ENCODE data around the gene FJX1.

Gene FJX1

DNA sequence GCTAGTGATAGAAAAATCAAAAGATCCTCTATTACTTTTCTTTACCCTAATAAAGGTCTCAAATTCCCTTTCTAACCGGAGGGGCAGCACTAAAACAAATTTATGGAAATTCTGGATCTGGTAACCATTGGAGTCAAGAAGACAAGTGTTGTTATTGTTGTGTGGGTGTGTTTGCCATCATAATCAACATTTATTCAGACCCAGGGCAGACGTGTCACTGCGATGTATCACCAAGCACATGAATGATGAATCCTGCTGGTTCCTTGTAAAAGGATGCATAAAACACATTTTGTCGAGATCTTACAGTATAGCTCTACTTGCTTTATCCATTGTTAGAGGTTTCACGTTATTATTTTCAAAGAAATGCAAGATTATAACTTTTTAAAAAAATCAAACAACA lies 12.1 kb upstream of the FJX1 start:
- DNase-seq (ENCODE audit: low read depth) = no peak

GRCh38 chr11:35608502-35608901 lies 9.8 kb upstream of the FJX1 start:
- no peak for DNase-seq (ENCODE audit: low read depth)

GRCh38 chr11:35609656-35610055 lies 8.6 kb upstream of the FJX1 start:
- DNase-seq (ENCODE audit: low read depth) = no peak

DNA sequence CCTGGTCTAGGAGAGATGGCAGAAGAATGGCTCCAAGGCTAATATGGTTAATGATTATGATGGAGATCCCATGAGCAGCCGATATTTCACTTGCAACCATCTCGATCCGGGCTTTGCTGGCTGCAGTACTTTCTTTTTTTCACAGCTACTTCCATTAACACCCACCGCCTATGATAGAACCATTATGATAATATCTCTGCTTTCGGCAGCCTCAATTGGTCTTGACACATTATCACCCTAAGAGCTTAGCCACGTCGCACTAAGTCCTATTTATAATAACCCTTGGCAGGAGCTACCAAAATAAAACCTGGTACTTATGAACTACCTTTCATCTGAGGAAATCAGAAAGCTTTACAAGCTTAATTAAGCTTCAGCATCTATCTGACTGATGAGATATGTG lies 7.6 kb upstream of the FJX1 start:
- DNase-seq (ENCODE audit: low read depth) = no peak

GRCh38 chr11:35611741-35612140 lies 6.5 kb upstream of the FJX1 start:
- DNase-seq (ENCODE audit: low read depth) = no peak

DNA sequence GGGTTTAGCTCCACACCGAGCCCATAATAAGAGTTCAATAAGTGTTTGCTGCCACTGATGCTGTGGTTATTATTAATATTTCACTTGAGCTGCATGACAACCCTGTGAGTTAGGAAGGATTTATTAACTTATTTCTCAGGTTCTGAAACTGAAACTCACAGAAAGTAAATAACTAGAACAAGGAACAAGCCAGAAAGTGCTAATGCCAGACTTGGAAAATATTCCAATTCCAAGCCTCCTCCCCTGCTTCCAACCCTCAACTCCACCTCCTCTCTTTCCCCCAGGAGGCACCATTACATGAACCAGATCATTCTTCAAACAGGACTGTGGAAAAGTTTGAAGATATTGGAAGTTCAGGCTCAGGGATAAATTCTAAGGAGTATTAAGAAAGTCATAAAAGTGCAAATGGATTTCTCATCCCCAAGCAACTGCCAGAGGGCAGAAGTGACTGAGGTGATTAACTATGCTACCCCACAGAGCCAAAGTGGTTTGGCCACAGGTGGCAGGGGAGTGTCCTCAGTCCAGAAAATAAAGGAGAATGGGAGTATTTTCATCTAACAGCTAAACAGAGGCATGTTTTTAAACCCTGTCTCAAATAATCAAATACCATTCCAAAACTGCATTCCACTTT lies 3.2 kb upstream of the FJX1 start:
- DNase-seq (ENCODE audit: low read depth) = no peak

- DNase-seq (ENCODE audit: low read depth) = no peak
These were observed 2.0 kb upstream of the FJX1 start for GRCh38 chr11:35615921-35616900.

- no peak for DNase-seq (ENCODE audit: low read depth)
These were observed 959 bp upstream of the FJX1 start for GRCh38 chr11:35617316-35617686.

GRCh38 chr11:35618497-35619115 lies 346 bp downstream of the FJX1 start:
- no peak for DNase-seq (ENCODE audit: low read depth)

DNA sequence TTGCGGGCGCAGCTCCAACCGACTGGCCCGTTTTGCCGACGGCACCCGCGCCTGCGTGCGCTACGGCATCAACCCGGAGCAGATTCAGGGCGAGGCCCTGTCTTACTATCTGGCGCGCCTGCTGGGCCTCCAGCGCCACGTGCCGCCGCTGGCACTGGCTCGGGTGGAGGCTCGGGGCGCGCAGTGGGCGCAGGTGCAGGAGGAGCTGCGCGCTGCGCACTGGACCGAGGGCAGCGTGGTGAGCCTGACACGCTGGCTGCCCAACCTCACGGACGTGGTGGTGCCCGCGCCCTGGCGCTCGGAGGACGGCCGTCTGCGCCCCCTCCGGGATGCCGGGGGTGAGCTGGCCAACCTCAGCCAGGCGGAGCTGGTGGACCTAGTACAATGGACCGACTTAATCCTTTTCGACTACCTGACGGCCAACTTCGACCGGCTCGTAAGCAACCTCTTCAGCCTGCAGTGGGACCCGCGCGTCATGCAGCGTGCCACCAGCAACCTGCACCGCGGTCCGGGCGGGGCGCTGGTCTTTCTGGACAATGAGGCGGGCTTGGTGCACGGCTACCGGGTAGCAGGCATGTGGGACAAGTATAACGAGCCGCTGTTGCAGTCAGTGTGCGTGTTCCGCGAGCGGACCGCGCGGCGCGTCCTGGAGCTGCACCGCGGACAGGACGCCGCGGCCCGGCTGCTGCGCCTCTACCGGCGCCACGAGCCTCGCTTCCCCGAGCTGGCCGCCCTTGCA lies 1.0 kb downstream of the FJX1 start:
- peak; percentile 7 for DNase-seq (ENCODE audit: low read depth)

DNA sequence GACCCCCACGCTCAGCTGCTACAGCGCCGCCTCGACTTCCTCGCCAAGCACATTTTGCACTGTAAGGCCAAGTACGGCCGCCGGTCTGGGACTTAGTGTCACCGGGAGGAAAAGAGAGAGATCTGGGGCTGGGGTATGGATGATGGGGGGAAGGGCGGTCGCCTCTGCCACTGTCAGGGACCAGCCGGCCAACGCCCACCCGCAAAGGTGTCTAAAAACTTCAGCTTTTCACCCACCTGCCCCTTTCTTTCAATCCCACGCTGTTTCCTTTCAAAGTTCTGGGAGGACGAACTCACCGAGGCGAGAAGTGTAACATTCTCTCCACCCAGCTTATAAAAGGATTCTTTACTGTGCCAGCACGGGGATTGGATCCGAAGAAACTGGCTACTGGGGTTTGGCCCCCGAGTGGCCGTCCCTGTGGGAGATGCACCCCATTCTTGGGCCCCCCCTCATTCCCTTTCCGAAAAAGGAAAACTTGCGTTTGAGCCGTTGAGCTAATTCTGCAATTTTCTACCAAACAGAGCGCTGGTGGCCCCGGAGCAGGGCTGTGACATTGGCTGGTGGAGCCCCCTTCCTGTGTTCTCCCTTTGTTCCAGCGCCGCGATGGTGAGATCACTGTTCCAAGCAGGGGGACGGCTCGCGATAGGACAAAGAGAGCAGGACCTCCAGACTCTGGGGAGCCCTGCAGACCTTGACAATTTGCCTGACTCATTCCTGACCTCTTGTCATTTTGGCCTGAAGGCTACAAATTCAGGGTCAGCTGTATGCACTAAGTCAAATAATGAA lies 1.8 kb downstream of the FJX1 start:
- no peak for DNase-seq (ENCODE audit: low read depth)

DNA sequence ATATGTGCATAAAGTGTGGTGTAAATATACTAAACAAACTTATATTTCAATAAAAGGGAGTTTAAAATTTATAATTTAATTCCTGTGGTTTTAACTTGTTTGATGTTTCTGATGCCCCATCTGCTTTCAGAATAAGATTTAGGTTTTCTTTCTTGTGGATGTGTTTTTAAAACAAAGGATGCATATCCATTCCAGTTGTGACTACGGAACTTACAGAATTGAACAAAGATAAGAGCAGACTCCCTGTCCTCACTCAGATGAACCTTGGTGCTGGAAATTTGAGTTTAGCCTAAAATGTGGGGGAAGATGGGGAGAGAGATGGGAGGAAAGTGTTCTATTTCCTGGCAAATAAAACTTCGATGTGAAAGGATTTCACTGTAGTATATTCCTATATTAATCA lies 2.5 kb downstream of the FJX1 start:
- no peak for DNase-seq (ENCODE audit: low read depth)

DNA sequence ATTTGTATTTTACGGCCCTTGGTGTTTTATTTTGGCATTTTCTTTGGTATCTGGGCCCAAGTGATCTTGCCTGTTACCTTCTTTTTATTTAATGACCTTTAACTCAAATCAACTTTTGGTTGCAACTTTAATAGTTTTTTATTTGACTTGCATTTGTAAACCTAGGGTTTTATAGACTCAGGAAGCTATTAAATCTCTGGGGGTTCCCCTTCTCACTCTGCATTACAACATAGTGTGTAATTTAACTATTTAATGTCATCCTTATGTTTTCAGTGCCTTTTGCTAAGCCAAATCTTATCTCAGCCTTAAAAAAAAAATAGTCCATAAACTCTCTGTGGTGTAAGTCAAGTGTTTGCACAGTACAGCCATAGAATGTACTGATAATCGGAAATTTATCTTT lies 3.4 kb downstream of the FJX1 start:
- DNase-seq (ENCODE audit: low read depth) = no peak

GRCh38 chr11:35622070-35622469 lies 3.8 kb downstream of the FJX1 start:
- DNase-seq (ENCODE audit: low read depth) = no peak

DNA sequence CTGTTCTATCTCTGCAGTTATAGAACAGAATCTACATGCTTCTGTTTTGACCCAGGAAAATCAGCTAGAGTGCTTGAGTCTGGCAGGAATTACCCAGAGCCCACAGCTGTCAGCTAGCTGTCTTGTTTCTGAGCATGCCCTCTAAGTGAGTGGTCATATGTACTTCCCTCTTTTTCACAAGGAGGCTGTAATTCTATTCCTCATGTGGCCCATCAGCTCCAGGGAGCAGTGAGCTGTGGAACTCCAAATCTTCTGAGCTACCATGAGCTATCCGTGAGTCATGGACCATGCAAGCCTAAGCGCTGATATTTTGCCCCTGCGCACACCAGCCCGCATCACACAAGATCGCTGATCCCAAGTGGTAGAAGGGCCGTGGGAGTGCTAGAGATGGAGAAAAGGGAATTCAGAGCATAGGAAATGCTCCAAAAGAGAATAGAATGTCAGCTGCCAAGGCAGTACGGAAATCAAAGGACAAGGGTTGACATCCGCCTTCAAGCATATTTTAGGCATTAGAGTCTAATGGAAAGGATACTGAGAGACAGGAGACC lies 5.4 kb downstream of the FJX1 start:
- no peak for DNase-seq (ENCODE audit: low read depth)

DNA sequence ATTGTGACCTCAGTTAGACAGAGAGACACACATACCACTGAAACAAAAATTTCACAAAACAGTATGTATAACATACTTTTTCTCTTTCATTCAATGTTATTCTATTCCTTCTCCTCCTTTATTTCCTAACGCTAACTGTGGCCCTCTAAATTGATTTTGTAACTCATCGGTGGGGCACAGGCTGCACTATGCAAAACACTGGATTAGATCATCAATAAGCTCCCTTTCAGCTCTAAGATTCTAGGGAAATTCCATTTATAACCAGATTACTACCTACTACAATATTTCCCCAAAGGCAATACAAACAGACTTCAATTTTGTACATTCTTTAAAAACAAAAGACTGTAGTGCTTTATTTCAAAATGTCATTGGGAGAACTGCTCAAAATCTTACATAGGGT lies 6.1 kb downstream of the FJX1 start:
- no peak for DNase-seq (ENCODE audit: low read depth)

GRCh38 chr11:35624781-35625180 lies 6.5 kb downstream of the FJX1 start:
- no peak for DNase-seq (ENCODE audit: low read depth)

- no peak for DNase-seq (ENCODE audit: low read depth)
These were observed 8.2 kb downstream of the FJX1 start for GRCh38 chr11:35626501-35626900.

GRCh38 chr11:35629511-35629910 lies 11.3 kb downstream of the FJX1 start:
- DNase-seq (ENCODE audit: low read depth) = no peak

DNA sequence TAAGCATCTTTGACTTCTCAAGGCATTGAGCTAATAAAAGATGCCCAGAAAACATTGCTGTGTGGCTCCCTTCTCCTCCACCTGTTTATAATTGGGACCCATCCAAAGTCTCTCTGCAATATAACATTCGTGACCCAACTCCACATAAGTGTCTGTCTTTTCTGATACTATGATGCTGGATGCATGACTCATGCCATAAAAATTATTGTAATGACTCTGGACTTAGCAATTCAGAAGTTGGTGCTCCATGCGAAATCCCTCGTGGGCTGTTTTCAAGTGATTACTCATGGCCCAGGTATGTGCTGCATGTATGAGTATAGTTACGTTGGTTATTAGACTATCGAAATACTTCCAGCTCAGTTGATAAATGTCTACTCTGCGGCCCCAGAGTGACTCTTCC lies 11.7 kb downstream of the FJX1 start:
- no peak for DNase-seq (ENCODE audit: low read depth)

GRCh38 chr11:35631891-35632290 lies 13.6 kb downstream of the FJX1 start:
- no peak for DNase-seq (ENCODE audit: low read depth)

Data from activated T-cell treated with anti-CD3 and anti-CD28 coated beads for 24 hours (primary cell).